CD4-positive, alpha-beta T cell treated with Interleukin-10 for 1 hour (primary cell): ENCODE data around the gene SUPT5H.
A peak's percentile ranks its signal among the peaks of the same experiment; 100 is the strongest.

Experiments used
- DNase-seq: peaks from one replicate; pipeline ENCODE4 v3.0.0-alpha.2; 2020

SUPT5H gene

GRCh38 chr19:39409208-39410016, 36.0 kb upstream of the SUPT5H start:
- peak; percentile 96 for DNase-seq

GRCh38 chr19:39410017-39410830, 35.2 kb upstream of the SUPT5H start:
- DNase-seq = no peak

- DNase-seq = no peak
These were observed 34.6 kb upstream of the SUPT5H start for GRCh38 chr19:39410831-39411080.

- peak; percentile 83 for DNase-seq
These were observed 34.1 kb upstream of the SUPT5H start for GRCh38 chr19:39411081-39411831.

GRCh38 chr19:39411832-39412099, 33.6 kb upstream of the SUPT5H start:
- DNase-seq = peak; percentile 94

GRCh38 chr19:39412100-39412866, 33.1 kb upstream of the SUPT5H start, which contains the start of gene PLEKHG2:
Gene PLEKHG2 (plus strand): TSS chr19:39412669. CDS start chr19:39414087, 1,418 bp downstream.
- peak; percentile 98 for DNase-seq

GRCh38 chr19:39412867-39413271, 32.5 kb upstream of the SUPT5H start:
- DNase-seq = no peak

GRCh38 chr19:39413272-39413910, 32.0 kb upstream of the SUPT5H start:
- peak; percentile 59 for DNase-seq

GRCh38 chr19:39413911-39414608, 31.3 kb upstream of the SUPT5H start:
- peak; percentile 46 for DNase-seq

GRCh38 chr19:39415111-39416046, 30.0 kb upstream of the SUPT5H start:
- no peak for DNase-seq

- no peak for DNase-seq
These were observed 28.9 kb upstream of the SUPT5H start for GRCh38 chr19:39416152-39417120.

- DNase-seq = no peak
These were observed 27.8 kb upstream of the SUPT5H start for GRCh38 chr19:39417463-39418181.

GRCh38 chr19:39419003-39419402, 26.4 kb upstream of the SUPT5H start:
- DNase-seq = no peak

- DNase-seq = peak; percentile 6
These were observed 24.6 kb upstream of the SUPT5H start for GRCh38 chr19:39420769-39421168.

GRCh38 chr19:39422020-39422419, 23.4 kb upstream of the SUPT5H start:
- peak; percentile 4 for DNase-seq

- DNase-seq = peak; percentile 6
These were observed 21.9 kb upstream of the SUPT5H start for GRCh38 chr19:39423258-39424086.

GRCh38 chr19:39424934-39425333, 20.4 kb upstream of the SUPT5H start:
- peak; percentile 1 for DNase-seq

- DNase-seq = peak; percentile 5
These were observed 19.6 kb upstream of the SUPT5H start for GRCh38 chr19:39425744-39426143.
